Epithelial cell of esophagus (primary cell): ENCODE data around the gene NUP54.

Source experiments
- DNase-seq: peaks from one replicate; pipeline ENCODE4 v3.0.0; 2010; ENCODE audit warnings: low read depth
- H3K4me3 ChIP-seq: 2 replicates; pipeline ENCODE4 v1.5.1; 2011; ENCODE audit warnings: mild to moderate bottlenecking, low read length, control low read depth
- TF ChIP-seq, protein P1 (sequence below): IDR thresholded peaks from 2 replicates; pipeline ENCODE4 v1.5.1; 2011; ENCODE audit warnings: low read depth, mild to moderate bottlenecking, low read length, control low read depth, inconsistent platforms; ENCODE audit not compliant: insufficient read depth; ENCODE audit errors: missing control alignments

The NUP54 gene

DNA sequence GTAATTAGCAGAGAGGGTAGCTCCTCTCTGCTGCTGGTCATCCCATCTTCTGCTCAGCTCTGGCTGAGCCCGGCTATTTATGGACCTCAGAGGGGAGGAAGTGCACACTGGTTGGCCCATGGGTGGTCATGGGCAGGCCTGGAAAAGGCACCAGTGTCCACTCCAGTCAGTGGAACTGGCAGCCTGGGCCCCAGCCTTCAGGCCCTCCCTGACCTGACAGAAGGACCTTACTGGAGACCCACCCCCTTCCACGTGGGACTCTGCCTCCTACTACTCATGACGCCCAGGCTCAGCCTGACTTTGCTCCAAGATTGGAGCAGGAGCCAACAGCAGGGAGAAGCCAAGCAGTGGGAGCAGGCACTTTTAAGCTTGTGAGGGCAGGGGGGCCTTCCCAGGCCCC, 81.7 kb downstream of the NUP54 start:
- H3K4me3 ChIP-seq = no peak overlapping the region
- TF ChIP-seq, protein P1, sequence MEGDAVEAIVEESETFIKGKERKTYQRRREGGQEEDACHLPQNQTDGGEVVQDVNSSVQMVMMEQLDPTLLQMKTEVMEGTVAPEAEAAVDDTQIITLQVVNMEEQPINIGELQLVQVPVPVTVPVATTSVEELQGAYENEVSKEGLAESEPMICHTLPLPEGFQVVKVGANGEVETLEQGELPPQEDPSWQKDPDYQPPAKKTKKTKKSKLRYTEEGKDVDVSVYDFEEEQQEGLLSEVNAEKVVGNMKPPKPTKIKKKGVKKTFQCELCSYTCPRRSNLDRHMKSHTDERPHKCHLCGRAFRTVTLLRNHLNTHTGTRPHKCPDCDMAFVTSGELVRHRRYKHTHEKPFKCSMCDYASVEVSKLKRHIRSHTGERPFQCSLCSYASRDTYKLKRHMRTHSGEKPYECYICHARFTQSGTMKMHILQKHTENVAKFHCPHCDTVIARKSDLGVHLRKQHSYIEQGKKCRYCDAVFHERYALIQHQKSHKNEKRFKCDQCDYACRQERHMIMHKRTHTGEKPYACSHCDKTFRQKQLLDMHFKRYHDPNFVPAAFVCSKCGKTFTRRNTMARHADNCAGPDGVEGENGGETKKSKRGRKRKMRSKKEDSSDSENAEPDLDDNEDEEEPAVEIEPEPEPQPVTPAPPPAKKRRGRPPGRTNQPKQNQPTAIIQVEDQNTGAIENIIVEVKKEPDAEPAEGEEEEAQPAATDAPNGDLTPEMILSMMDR = no peak
- no peak for DNase-seq
